ENCODE results near the gene TMEM132D.

DNA sequence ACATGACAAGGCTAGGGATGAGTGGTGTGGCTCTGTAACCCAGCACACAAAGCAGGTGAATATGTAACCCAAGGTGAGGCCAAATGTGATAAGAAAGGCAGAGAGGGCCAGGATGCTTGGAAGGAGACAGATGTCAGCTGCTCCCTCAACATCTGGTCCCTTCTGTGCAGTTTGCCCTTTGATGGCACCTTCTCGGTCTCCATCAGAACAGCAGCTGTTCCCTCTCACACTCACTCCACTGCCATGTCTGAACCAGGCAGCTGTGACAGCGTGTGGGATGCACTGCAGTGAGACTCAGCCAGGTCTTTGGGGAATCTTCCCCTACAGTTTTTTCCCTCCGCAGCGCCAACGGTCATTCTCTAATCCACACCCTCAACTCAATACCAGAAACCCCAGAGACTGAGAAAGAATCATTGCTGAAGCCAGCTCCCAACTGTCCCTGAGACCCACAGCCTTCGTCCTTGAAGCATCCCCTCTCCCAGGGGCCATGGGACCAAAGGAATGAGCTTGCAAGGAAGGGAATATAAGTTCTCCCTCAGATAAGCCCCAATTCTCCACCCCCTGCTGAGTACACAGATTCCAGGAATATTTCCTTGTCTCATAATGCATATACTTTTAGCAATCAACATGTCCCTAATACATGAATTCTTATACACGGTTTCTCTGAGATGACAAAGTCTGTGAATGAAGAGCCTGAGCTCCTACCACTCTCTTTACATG is 820.5 kb downstream of the TMEM132D start:
- TF ChIP-seq, protein P1, sequence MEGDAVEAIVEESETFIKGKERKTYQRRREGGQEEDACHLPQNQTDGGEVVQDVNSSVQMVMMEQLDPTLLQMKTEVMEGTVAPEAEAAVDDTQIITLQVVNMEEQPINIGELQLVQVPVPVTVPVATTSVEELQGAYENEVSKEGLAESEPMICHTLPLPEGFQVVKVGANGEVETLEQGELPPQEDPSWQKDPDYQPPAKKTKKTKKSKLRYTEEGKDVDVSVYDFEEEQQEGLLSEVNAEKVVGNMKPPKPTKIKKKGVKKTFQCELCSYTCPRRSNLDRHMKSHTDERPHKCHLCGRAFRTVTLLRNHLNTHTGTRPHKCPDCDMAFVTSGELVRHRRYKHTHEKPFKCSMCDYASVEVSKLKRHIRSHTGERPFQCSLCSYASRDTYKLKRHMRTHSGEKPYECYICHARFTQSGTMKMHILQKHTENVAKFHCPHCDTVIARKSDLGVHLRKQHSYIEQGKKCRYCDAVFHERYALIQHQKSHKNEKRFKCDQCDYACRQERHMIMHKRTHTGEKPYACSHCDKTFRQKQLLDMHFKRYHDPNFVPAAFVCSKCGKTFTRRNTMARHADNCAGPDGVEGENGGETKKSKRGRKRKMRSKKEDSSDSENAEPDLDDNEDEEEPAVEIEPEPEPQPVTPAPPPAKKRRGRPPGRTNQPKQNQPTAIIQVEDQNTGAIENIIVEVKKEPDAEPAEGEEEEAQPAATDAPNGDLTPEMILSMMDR (IDR thresholded peaks at IDR 0.05; ENCODE audit: low read length): no peak
- no peak for TF ChIP-seq EZH2 (IDR thresholded peaks at IDR 0.05; ENCODE audit: borderline replicate concordance, low read length)
